ENCODE measurements around the gene SLC39A13.
A peak's percentile ranks its signal among the peaks of the same experiment; 100 is the strongest.

SLC39A13 gene

GRCh38 chr11:47403135-47403534 is 5.3 kb upstream of the SLC39A13 start:
- no peak for DNase-seq (ENCODE audit: low spot score)

- no peak for DNase-seq (ENCODE audit: low spot score)
These were observed 4.8 kb upstream of the SLC39A13 start for GRCh38 chr11:47403571-47403970.

- no peak for DNase-seq (ENCODE audit: low spot score)
These were observed 1.3 kb upstream of the SLC39A13 start for GRCh38 chr11:47406896-47407745.

- peak; percentile 81 for DNase-seq (ENCODE audit: low spot score)
These were observed 429 bp downstream of the SLC39A13 start for GRCh38 chr11:47408598-47409439.

- peak; percentile 50 for DNase-seq (ENCODE audit: low spot score)
These were observed 1.3 kb downstream of the SLC39A13 start for GRCh38 chr11:47409440-47410369.

- no peak for DNase-seq (ENCODE audit: low spot score)
These were observed 2.2 kb downstream of the SLC39A13 start for GRCh38 chr11:47410370-47411264.

GRCh38 chr11:47411884-47412746 is 3.7 kb downstream of the SLC39A13 start:
- DNase-seq (ENCODE audit: low spot score): peak; percentile 62

GRCh38 chr11:47413351-47413750 is 5.0 kb downstream of the SLC39A13 start:
- no peak for DNase-seq (ENCODE audit: low spot score)

GRCh38 chr11:47413908-47414684 is 5.7 kb downstream of the SLC39A13 start:
- DNase-seq (ENCODE audit: low spot score): peak; percentile 56

GRCh38 chr11:47414685-47415070 is 6.3 kb downstream of the SLC39A13 start:
- DNase-seq (ENCODE audit: low spot score): no peak

GRCh38 chr11:47415091-47415854 is 6.9 kb downstream of the SLC39A13 start:
- no peak for DNase-seq (ENCODE audit: low spot score)

GRCh38 chr11:47415949-47416472 is 7.6 kb downstream of the SLC39A13 start:
- peak; percentile 94 for DNase-seq (ENCODE audit: low spot score)

GRCh38 chr11:47417712-47418111 is 9.3 kb downstream of the SLC39A13 start:
- no peak for DNase-seq (ENCODE audit: low spot score)

- DNase-seq (ENCODE audit: low spot score): no peak
These were observed 10.3 kb downstream of the SLC39A13 start for GRCh38 chr11:47418454-47419259.

GRCh38 chr11:47425611-47426010 is 17.2 kb downstream of the SLC39A13 start:
- DNase-seq (ENCODE audit: low spot score): no peak

GRCh38 chr11:47426062-47426956 is 17.9 kb downstream of the SLC39A13 start, which contains the start of gene PSMC3:
TSS of gene PSMC3 (minus strand) at chr11:47426439. CDS start at chr11:47426279, 160 bp downstream.
- DNase-seq (ENCODE audit: low spot score): peak; percentile 96
